OCI-LY3 (cell line): ENCODE results near the gene IMPG2.
A peak's percentile ranks its signal among the peaks of the same experiment; 100 is the strongest.

ENCODE experiments used
- H2AFZ ChIP-seq: fragments of 200-600, 300-600 bp; shearing (Covaris generic); 2 replicates; pipeline ENCODE4 v1.6.0; 2014; ENCODE audit warnings: antibody characterized with exemption, low read depth, low read length
- H3K27ac ChIP-seq: fragments of 200-600, 300-600 bp; sonication (generic); 2 replicates; pipeline ENCODE4 v1.5.1; 2014; ENCODE audit warnings: mild to moderate bottlenecking, low read length, moderate library complexity, mixed read lengths
- H3K27me3 ChIP-seq: fragments of 200-600, 300-600 bp; sonication (generic); 2 replicates; pipeline ENCODE4 v1.6.1; 2014; ENCODE audit warnings: low read depth, low read length, mixed read lengths
- H3K36me3 ChIP-seq: fragments of 200-600, 300-600 bp; sonication (generic); replicated peaks from 2 replicates; pipeline ENCODE3; 2014; ENCODE audit warnings: low read depth, low read length, mixed read lengths
- H3K4me1 ChIP-seq: fragments of 300-600, 200-600 bp; sonication (generic); 2 replicates; pipeline ENCODE4 v1.6.1; 2014; ENCODE audit warnings: low read length, mixed read lengths
- H3K4me2 ChIP-seq: fragments of 200-600, 300-600 bp; sonication (generic); 2 replicates; pipeline ENCODE4 v1.6.1; 2014; ENCODE audit warnings: low read length, mixed read lengths
- H3K4me3 ChIP-seq: fragments of 300-600, 200-600 bp; sonication (generic); 2 replicates; pipeline ENCODE4 v1.5.1; 2014; ENCODE audit warnings: antibody characterized with exemption, mild to moderate bottlenecking, low read length, moderate library complexity
- H3K79me2 ChIP-seq: fragments of 300-600, 200-600 bp; shearing (Covaris generic); 2 replicates; pipeline ENCODE4 v1.6.1; 2014; ENCODE audit warnings: mild to moderate bottlenecking, low read length, mixed read lengths
- H3K9ac ChIP-seq: fragments of 300-600, 200-600 bp; shearing (Covaris generic); 2 replicates; pipeline ENCODE4 v1.6.0; 2014; ENCODE audit warnings: mild to moderate bottlenecking, low read length, moderate library complexity
- H3K9me3 ChIP-seq: fragments of 200-600, 300-600 bp; shearing (Covaris generic); 2 replicates; pipeline ENCODE4 v1.6.1; 2014; ENCODE audit warnings: low read length, mixed read lengths; ENCODE audit not compliant: insufficient read depth
- H4K20me1 ChIP-seq: fragments of 200-600, 300-600 bp; sonication (generic); 2 replicates; pipeline ENCODE4 v1.6.1; 2016; ENCODE audit warnings: low read length, mixed read lengths; ENCODE audit not compliant: insufficient read depth
- EZH2phosphoT487 ChIP-seq: fragments of 200-600 bp; shearing (Covaris generic); IDR thresholded peaks from 2 replicates; pipeline ENCODE4 v1.6.1; 2018; ENCODE audit warnings: antibody characterized with exemption, mixed run types, low read depth
- TF ChIP-seq, protein P1 (sequence below): fragments of 200-600, 300-600 bp; sonication (generic); IDR thresholded peaks from 2 replicates; pipeline ENCODE4 v1.5.1; 2014; ENCODE audit warnings: antibody characterized with exemption, low read length, low read depth

Gene IMPG2

DNA sequence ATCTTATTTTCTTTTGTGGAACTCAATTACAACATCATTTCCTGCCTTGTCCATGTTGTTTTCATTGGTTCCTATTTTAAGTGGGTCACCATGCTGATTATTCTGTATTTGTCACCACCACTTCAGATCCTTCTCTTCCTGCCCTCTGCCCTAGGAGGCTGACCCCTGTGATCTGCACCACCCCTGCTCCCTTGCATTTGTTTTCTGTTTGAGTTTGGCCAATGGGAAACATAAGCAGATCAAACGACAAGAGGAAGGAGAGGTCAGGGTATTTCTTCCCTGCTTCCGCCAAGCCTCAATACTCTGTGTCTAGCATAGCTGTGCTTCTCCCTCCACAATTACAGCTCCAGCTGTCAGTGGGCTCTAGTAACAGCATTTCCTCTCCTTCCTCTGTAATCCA lies 71.6 kb downstream of the IMPG2 start:
- H3K9ac ChIP-seq = no peak overlapping the region
- TF ChIP-seq, protein P1, sequence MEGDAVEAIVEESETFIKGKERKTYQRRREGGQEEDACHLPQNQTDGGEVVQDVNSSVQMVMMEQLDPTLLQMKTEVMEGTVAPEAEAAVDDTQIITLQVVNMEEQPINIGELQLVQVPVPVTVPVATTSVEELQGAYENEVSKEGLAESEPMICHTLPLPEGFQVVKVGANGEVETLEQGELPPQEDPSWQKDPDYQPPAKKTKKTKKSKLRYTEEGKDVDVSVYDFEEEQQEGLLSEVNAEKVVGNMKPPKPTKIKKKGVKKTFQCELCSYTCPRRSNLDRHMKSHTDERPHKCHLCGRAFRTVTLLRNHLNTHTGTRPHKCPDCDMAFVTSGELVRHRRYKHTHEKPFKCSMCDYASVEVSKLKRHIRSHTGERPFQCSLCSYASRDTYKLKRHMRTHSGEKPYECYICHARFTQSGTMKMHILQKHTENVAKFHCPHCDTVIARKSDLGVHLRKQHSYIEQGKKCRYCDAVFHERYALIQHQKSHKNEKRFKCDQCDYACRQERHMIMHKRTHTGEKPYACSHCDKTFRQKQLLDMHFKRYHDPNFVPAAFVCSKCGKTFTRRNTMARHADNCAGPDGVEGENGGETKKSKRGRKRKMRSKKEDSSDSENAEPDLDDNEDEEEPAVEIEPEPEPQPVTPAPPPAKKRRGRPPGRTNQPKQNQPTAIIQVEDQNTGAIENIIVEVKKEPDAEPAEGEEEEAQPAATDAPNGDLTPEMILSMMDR = no peak
- TF ChIP-seq EZH2phosphoT487 = no peak
- H2AFZ ChIP-seq = no peak overlapping the region
- H4K20me1 ChIP-seq = no peaks in the 10 kb centered on the region
- no peaks in the 10 kb centered on the region for H3K79me2 ChIP-seq
- H3K4me2 ChIP-seq = peak overlapping the region; percentile 21
- peaks cover 27% of the 10 kb centered on the region for H3K4me1 ChIP-seq
- H3K27ac ChIP-seq = no peak overlapping the region
- no peaks in the 10 kb centered on the region for H3K27me3 ChIP-seq
- no peaks in the 10 kb centered on the region for H3K9me3 ChIP-seq
- 0 out of 2 replicates have a peak overlapping the region, but pooled peaks have one; percentile 8 for H3K4me3 ChIP-seq
- H3K36me3 ChIP-seq = peaks cover 4% of the 10 kb centered on the region

DNA sequence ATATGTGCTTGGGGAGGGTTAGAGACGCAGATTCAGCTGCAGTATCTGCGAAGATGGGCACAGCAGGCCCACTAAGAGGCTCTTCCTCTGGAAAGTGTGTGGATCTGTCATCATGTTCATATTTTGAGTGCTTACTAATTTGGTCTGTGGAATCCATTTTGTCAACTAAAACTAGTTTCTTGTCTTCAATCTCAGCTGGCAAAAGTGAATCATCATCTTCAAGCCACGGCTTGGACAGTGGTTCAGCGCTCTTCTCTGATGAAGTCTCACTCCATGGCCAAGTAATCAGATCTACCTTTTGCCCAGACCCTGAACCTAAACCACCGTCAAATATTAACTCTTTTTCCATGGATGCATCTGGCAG lies 76.2 kb downstream of the IMPG2 start:
- H3K4me3 ChIP-seq = no peak overlapping the region
- TF ChIP-seq, protein P1 = no peak
- H3K9ac ChIP-seq = no peak overlapping the region
- H4K20me1 ChIP-seq = no peaks in the 10 kb centered on the region
- no peaks in the 10 kb centered on the region for H3K9me3 ChIP-seq
- H3K27ac ChIP-seq = no peak overlapping the region
- peaks cover 20% of the 10 kb centered on the region for H3K4me1 ChIP-seq
- H3K4me2 ChIP-seq = peak overlapping the region; percentile 4
- no peaks in the 10 kb centered on the region for H3K27me3 ChIP-seq
- no peaks in the 10 kb centered on the region for H3K79me2 ChIP-seq
- H3K36me3 ChIP-seq = peaks cover 4% of the 10 kb centered on the region
- H2AFZ ChIP-seq = no peak overlapping the region

DNA sequence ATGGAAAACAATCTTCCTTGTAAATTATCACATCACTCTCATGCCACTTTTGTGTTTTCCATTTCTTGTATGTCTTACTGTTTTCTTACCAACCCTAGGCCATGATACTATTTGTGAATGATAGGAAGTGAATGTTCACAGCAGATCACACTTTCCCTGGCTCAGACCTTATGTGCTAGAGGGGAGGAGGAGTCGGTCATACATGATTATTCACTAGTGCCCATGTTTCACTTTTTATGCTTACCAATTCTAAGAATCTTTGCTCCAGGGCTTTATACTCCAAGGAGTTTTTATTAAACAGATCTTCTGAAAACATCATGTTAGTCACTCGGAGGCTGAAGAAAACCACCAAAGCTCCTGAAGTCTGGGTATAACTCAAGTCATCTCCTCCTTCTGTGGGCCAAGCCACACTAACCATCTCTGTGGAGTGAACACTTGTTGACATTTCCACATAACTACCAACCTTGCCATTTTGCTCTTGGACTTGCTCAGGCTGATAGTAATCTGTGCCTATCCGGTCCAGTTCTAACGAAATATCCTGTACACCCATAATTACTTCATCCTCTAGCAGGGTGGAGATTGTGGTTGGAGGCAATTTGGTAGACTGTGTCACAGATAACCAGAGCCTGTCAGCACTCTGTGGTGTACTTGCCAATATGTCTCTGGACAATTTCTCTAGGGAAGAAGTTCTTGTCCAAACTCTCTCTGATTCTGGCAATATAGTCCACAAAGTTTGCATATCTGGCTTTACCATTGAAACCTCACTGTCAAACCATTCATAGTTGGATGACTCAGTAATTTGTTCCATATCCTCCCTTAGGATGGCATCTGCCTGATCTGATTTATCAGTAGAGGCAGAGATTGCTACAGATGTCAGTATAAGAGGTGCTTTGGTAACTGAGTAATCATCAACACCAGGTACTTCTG lies 76.8 kb downstream of the IMPG2 start:
- no peaks in the 10 kb centered on the region for H3K79me2 ChIP-seq
- TF ChIP-seq, protein P1 = no peak
- no peak for TF ChIP-seq EZH2phosphoT487
- no peak overlapping the region for H2AFZ ChIP-seq
- H3K4me1 ChIP-seq = peaks cover 13% of the 10 kb centered on the region
- no peak overlapping the region for H3K9ac ChIP-seq
- H3K9me3 ChIP-seq = no peaks in the 10 kb centered on the region
- peak overlapping the region; percentile 4 for H3K4me2 ChIP-seq
- H3K4me3 ChIP-seq = no peak overlapping the region
- no peaks in the 10 kb centered on the region for H4K20me1 ChIP-seq
- no peaks in the 10 kb centered on the region for H3K27me3 ChIP-seq
- peaks cover 3% of the 10 kb centered on the region for H3K36me3 ChIP-seq
- H3K27ac ChIP-seq = no peak overlapping the region

DNA sequence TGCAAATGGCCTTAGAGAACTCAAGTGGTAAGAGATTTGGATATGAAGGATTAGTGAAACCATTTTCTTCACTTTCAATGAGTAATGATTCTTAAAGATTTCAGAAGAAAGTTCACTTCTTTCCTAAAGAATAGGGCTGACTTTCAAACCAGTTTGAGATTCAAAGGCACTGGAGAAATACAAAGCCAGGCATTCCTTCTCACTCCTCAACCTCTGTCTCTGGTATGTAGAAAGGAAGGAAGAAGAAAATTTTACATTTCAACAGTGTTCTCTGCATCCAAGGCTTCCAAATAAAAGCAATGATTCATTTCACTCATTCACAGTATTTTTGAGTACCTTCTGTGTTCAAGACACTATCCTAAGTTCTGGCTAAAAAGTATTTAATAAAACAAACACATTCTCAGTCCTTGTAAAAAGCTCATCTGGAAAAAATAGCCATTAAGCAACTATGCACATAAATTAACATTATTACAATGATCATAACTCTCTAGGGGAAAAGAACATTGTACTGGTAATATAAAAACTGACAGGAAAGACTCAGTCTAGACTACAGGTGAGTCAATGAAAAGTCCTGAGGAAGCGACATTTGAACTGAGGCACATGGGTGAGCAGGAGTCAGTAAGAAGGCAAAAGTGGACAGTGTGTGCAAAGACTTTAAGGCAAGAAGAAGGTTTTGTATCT lies 79.5 kb downstream of the IMPG2 start:
- H3K4me2 ChIP-seq = no peak overlapping the region
- no peak overlapping the region for H3K4me3 ChIP-seq
- H3K27me3 ChIP-seq = no peaks in the 10 kb centered on the region
- H3K27ac ChIP-seq = no peak overlapping the region
- TF ChIP-seq, protein P1 = no peak
- TF ChIP-seq EZH2phosphoT487 = no peak
- no peaks in the 10 kb centered on the region for H3K9me3 ChIP-seq
- H2AFZ ChIP-seq = no peak overlapping the region
- H3K79me2 ChIP-seq = no peaks in the 10 kb centered on the region
- no peaks in the 10 kb centered on the region for H3K36me3 ChIP-seq
- H3K4me1 ChIP-seq = peaks cover 11% of the 10 kb centered on the region
- no peaks in the 10 kb centered on the region for H4K20me1 ChIP-seq
- H3K9ac ChIP-seq = no peak overlapping the region
